ENCODE measurements around the gene ZNF146.
"Not testable (repeated sequence)": the region's sequence is repeated elsewhere in the genome, so short reads cannot be mapped to it uniquely, and the experiment has no call there.

ZNF146 gene

DNA sequence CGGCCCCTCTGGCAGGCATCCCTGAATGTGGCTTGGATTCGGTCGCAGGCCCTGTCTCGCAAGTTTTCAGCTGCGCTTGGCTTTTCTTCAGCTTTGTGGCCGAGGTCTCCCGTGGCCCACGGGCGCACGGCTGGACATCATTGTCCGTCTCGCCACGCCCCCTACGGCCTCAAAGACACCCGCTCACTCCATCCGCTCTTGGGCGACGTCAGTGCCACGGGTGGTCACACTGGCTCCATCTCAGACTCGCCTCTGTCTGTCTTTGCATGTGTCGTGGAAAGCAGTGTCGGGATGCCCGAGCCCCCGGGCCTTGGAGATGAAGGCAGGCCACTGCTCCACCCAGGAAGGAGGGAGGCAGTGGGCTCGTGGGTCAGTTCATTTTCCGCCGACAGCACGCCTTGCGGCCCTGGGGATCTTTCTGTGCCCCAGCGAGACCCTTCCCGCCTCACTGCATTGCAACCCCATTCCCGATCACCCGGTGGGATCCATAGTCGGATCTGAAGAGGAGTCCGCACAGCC is 51.0 kb downstream of the ZNF146 start:
- no peak for DNase-seq (ENCODE audit: low read depth)
- H3K4me3 ChIP-seq (ENCODE audit: low read depth, low read length), result no peak overlapping the region
- TF ChIP-seq, protein P1, sequence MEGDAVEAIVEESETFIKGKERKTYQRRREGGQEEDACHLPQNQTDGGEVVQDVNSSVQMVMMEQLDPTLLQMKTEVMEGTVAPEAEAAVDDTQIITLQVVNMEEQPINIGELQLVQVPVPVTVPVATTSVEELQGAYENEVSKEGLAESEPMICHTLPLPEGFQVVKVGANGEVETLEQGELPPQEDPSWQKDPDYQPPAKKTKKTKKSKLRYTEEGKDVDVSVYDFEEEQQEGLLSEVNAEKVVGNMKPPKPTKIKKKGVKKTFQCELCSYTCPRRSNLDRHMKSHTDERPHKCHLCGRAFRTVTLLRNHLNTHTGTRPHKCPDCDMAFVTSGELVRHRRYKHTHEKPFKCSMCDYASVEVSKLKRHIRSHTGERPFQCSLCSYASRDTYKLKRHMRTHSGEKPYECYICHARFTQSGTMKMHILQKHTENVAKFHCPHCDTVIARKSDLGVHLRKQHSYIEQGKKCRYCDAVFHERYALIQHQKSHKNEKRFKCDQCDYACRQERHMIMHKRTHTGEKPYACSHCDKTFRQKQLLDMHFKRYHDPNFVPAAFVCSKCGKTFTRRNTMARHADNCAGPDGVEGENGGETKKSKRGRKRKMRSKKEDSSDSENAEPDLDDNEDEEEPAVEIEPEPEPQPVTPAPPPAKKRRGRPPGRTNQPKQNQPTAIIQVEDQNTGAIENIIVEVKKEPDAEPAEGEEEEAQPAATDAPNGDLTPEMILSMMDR (IDR thresholded peaks at IDR 0.05; ENCODE audit: insufficient read depth, low read depth, low read length, missing control alignments), result no peak

DNA sequence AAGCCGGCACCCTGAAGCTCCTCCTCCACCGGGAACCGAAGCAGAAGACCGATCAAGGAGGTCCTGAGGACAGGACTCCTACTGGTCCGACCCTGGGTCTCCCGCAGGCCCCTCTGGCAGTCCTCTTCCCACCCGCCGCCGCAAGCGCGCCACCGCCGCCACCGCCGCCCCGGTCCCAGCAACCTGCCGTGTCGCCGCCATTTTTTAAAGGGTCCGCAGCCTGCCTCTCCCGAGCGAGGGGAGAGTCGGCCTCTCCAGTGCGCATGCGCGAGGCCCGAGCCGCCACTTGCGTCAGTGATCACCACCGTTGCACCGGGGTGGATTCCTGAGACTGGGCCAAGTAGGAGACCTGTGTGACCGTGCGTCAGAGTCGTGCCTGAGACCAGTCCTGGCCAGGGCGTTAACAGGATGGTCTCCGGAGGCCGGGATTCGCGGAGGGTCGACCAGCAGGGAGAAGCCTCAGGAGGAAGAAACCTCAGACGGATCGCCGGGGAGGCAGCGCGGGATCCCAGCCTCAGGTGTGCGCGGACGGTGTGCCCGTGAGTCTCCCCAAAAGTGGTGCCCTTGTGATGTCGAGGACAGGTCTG is 51.6 kb downstream of the ZNF146 start:
- TF ChIP-seq, protein P1 (IDR thresholded peaks at IDR 0.05; ENCODE audit: insufficient read depth, low read depth, low read length, missing control alignments), result no peak
- no peak for DNase-seq (ENCODE audit: low read depth)
- no peak overlapping the region for H3K4me3 ChIP-seq (ENCODE audit: low read depth, low read length)

DNA sequence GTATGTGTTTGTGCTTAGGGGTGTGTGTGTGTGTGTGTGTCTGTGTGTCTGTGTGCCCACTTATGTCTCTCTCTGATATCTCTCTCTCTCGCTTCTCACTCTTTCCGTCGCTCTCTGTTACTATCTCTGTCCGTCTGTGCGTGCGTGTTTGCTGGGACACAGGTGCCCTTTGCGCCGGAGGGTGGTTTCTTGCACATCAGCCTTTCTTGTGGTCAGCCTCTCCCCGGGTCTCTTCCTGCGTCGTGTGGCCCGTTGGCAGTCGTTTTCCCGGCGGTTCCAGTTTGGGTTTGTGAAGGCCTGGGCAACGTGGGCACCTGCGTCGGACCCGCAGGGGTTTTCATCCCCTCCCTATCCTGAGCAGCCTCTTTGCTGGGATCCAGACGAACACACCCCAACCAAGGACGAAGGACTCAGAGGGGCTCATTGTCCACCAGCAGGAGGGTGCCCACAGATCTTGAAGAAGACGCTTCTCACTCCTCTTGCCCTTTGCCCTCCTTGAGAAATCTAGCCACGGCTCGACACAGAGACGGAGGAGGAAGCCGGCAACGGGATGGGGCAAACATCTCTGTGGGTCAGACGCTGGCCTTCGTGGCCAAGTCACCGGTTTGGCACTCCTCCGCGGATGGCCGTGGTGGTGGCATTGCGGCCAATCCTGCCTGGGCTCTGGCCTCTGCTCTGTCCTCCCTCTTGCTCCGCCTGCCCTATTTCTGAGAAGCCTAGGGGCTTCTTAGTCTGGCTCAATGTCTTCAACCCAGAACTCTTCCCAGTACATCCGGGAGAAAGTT is 52.3 kb downstream of the ZNF146 start:
- no peak for DNase-seq (ENCODE audit: low read depth)
- TF ChIP-seq, protein P1 (IDR thresholded peaks at IDR 0.05; ENCODE audit: insufficient read depth, low read depth, low read length, missing control alignments), result no peak
- H3K4me3 ChIP-seq (ENCODE audit: low read depth, low read length), result no peak overlapping the region

DNA sequence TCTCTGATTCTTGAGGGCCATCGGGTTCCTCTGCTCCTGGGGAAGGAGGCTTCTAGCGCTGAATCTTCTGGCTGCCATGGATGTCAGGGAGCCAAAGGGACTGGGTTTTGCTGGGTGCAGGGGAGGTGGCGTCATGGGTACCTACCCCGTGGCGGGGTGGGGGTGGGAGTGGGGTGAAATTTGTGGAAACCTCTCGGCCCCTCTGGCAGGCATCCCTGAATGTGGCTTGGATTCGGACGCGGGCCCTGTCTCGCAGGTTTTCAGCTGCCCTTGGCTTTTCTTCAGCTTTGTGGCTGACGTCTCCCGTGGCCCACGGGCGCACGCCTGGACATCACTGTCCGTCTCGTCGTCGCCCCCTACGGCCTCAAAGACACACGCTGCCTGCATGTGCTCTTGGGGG is 53.2 kb downstream of the ZNF146 start:
- not testable (repeated sequence) for DNase-seq (ENCODE audit: low read depth); H3K4me3 ChIP-seq (ENCODE audit: low read depth, low read length)

DNA sequence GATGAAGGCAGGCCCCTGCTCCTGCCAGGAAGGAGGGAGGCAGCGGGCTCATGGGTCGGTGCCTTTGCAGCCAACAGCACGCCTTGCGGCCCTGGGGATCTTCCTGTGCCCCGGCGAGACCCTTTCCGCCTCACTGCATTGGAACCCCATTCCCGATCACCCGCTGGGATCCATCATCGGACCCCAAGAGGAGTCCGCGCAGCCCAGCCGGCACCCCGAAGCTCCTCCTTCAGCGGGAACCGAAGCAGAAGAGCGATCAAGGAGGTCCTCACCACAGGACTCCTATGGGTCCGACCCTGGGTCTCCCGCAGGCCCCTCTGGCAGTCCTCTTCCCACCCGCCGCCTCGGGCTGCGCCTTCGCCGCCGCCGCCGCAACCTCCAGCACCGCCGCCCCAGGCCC is 53.7 kb downstream of the ZNF146 start:
- H3K4me3 ChIP-seq (ENCODE audit: low read depth, low read length), result not testable (repeated sequence)

DNA sequence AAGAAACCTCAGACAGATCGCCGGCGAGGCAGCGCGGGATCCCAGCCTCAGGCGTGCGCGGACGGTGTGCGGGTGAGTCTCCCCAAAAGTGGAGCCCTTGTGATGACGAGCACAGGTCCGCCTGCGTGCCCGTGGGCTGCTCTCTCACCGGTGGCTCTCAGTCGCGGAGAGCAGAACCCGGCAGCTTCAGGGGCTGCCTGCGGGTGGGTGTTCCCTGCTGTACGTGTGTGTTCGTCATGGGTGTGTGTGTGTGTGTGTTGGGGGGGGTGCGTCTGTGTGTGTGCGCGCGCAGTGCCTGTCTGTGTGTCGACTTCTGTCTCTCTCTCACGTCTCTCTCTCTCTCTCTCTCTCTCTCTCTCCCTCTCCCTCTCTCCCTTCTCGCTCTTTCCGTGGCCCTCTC is 54.4 kb downstream of the ZNF146 start:
- not testable (repeated sequence) for DNase-seq (ENCODE audit: low read depth)

More for the DNA sequence above, 53.7 kb downstream of the ZNF146 start:
- not testable (repeated sequence) for DNase-seq (ENCODE audit: low read depth)

More for the DNA sequence above, 54.4 kb downstream of the ZNF146 start:
- H3K4me3 ChIP-seq (ENCODE audit: low read depth, low read length), result not testable (repeated sequence)
